Measurements from ENCODE around the gene PER3.

Gene PER3

DNA sequence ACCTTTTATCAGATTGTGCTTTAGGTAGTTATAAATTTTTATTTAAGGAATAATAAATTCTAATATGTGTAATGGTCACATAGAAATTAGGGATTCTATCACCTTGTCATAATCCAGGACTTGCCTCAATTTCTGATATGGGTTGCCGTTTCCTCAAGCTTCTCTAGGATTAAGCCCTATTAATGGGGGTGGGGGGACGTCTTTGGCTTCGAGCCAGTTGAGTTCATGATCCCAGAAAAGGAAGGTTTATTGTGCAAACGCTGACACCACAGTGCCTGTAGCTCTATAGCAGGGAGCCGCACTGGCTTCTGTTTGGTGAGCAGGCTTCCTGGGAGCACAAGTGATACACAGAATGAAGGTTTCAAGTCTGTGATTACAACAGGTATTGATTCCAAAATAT is 35.0 kb upstream of the PER3 start:
- no peak for DNase-seq (ENCODE audit: low read depth, low spot score)
- in situ Hi-C loops (cut with HindIII; ENCODE audit: low sequenced_read_pairs) = no loop called here
- no peak overlapping the region for H3K4me3 ChIP-seq (ENCODE audit: low read depth, low read length)
- TF ChIP-seq CTCF (IDR thresholded peaks at IDR 0.05; ENCODE audit: low read depth, low read length) = no peak

- no peak overlapping the region for H3K4me3 ChIP-seq (ENCODE audit: low read depth, low read length)
- DNase-seq (ENCODE audit: low read depth, low spot score) = no peak
- in situ Hi-C loops (cut with HindIII; ENCODE audit: low sequenced_read_pairs) = no loop called here
- TF ChIP-seq CTCF (IDR thresholded peaks at IDR 0.05; ENCODE audit: low read depth, low read length) = no peak
These were observed 32.9 kb upstream of the PER3 start for GRCh38 chr1:7751174-7751573.

DNA sequence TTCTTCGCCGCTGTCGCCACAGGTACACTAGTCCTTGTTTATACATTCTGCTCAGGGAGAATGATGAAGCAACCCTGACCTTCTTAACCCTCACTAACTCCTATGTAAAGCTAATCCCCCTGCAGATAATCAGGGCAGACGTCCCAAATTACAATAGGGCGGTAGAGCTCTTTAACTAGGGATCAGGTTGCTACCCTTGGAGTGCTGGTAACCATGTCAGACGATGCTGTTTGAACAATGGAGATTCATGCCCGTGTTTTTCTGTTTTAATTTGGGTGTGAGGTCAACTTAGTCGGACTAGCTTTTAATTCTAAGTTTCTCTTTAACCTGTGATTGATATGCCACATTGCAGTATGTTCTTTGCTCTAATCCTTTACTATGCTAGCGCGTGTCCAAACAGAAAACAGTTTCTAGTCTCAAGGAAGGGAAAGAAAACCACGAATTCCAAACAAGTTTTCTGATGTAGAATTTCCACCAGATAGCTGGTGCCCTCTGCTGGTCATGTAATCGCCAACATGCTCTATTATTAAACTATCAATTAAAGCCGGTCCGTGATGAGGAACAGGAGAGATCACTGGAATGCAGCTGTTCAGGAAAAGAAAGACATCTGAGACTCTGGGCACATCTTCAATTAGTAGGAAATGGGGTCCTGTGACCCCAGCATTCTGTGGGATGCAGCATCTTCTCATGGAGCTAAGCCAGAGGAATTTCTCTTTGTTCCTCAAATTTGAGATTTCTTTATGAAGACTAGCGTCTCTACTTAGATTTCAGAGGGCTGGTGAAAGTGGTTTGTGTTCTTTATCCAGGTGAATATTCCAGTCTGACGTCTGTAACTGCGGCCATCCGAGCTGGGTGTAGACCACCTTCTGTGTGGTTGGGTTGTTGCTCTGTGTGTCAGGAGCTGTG is 31.3 kb upstream of the PER3 start:
- in situ Hi-C loops (cut with HindIII; ENCODE audit: low sequenced_read_pairs) = no loop called here

DNA sequence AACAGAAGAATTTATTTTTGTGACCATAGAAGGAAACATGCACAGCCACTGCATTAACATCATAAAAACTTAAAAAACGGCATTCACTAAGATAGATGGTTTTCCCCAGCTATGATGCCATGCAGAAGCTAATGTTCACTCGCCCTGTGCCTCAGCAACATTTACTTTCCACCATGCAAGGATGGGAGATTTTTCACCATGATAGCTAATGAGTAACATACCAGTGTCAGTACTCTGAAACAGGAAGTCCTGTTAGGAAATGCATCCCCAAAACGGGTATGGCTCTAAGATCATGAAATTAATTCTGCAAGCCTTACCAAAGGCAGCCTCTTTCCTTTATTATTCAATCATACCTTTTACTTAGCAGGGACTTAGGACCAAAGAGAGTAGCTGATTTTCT is 30.4 kb upstream of the PER3 start:
- no peak for TF ChIP-seq CTCF (IDR thresholded peaks at IDR 0.05; ENCODE audit: low read depth, low read length)
- no peak overlapping the region for H3K4me3 ChIP-seq (ENCODE audit: low read depth, low read length)
- DNase-seq (ENCODE audit: low read depth, low spot score) = no peak
- in situ Hi-C loops (cut with HindIII; ENCODE audit: low sequenced_read_pairs) = no loop called here

More for the DNA sequence above, 31.3 kb upstream of the PER3 start:
- peak; percentile 74 for DNase-seq (ENCODE audit: low read depth, low spot score)
- peak overlapping the region; percentile 20 for H3K4me3 ChIP-seq (ENCODE audit: low read depth, low read length)
- peak; percentile 76 for TF ChIP-seq CTCF (IDR thresholded peaks at IDR 0.05; ENCODE audit: low read depth, low read length)

DNA sequence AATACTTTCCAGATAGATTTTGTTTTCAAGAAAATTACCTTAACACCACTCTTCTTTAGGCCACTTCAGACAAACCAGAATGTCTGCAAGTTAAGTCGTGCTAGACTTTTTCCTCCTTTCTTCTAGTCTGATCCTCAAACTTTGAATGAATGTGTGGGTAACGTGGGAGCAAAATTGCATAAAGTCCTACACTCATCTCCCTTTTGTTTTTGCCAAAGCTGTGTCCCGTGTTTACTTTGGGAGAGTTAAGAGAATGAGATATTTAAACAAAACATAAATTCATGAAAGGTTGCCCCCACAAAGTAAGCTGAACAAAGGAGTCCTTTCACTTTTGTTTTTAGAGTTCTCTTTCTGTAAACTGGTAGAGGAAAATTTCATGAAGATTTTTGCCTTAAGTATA is 29.9 kb upstream of the PER3 start:
- DNase-seq (ENCODE audit: low read depth, low spot score) = no peak
- no peak for TF ChIP-seq CTCF (IDR thresholded peaks at IDR 0.05; ENCODE audit: low read depth, low read length)
- in situ Hi-C loops (cut with HindIII; ENCODE audit: low sequenced_read_pairs) = no loop called here
- H3K4me3 ChIP-seq (ENCODE audit: low read depth, low read length) = no peak overlapping the region

GRCh38 chr1:7755448-7755847 is 28.6 kb upstream of the PER3 start:
- TF ChIP-seq CTCF (IDR thresholded peaks at IDR 0.05; ENCODE audit: low read depth, low read length) = peak; percentile 61
- no peak overlapping the region for H3K4me3 ChIP-seq (ENCODE audit: low read depth, low read length)
- no peak for DNase-seq (ENCODE audit: low read depth, low spot score)
- in situ Hi-C loops (cut with HindIII; ENCODE audit: low sequenced_read_pairs) = no loop called here
